Gastrocnemius medialis (tissue), 4 donors: ENCODE results near the gene PLB1.

ENCODE experiments used
- POLR2A ChIP-seq, 2 donors: fragments of 450-650 bp; IDR thresholded peaks; one replicate each; pipeline ENCODE4 v1.6.1; 2017; ENCODE audit warnings: antibody characterized with exemption in 2 of 2, mild to moderate bottlenecking in 2 of 2, moderate library complexity in 2 of 2
- TF ChIP-seq, protein P1 (sequence below), 5 experiments: fragments of 450-650 bp in 3 of 5; fragments of 200-600 bp in 2 of 5; sonication (generic) in 2 of 5; IDR thresholded peaks in 4 of 5; conservative IDR thresholded peaks in 1 of 5; 1 replicate in 4 of 5; 2 replicates in 1 of 5; pipeline ENCODE4 v1.5.1; 2016 to 2019; ENCODE audit warnings: antibody characterized with exemption in 5 of 5, mild to moderate bottlenecking in 3 of 5, moderate library complexity in 3 of 5

DNA sequence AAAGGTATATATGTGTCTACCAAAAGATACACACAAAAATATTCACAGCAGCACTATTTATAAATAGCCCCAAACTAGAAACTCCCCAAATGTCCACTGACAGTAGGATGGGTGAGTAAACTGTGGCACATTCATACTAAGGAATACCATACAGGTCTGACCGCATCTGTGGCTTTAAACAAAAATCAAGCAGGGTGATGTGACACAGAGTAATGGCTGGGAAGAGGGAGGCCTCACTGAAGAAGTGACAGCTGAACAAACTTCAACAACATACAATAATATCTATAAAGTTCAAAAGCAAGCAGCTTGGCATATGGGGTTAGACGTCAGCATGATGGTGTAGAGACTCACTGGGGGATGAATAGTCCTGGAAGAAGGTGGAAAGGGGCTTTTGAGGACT is 140.6 kb downstream of the PLB1 start:
- TF ChIP-seq, protein P1, sequence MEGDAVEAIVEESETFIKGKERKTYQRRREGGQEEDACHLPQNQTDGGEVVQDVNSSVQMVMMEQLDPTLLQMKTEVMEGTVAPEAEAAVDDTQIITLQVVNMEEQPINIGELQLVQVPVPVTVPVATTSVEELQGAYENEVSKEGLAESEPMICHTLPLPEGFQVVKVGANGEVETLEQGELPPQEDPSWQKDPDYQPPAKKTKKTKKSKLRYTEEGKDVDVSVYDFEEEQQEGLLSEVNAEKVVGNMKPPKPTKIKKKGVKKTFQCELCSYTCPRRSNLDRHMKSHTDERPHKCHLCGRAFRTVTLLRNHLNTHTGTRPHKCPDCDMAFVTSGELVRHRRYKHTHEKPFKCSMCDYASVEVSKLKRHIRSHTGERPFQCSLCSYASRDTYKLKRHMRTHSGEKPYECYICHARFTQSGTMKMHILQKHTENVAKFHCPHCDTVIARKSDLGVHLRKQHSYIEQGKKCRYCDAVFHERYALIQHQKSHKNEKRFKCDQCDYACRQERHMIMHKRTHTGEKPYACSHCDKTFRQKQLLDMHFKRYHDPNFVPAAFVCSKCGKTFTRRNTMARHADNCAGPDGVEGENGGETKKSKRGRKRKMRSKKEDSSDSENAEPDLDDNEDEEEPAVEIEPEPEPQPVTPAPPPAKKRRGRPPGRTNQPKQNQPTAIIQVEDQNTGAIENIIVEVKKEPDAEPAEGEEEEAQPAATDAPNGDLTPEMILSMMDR (IDR thresholded peaks at IDR 0.05 in 4 of 5, conservative IDR thresholded peaks at IDR 0.05 in 1 of 5): no peak
- no peak for TF ChIP-seq POLR2A (IDR thresholded peaks at IDR 0.05)
